ENCODE results near the gene CHADL. TPM values are rescaled to one million over a fixed set of nuclear protein-coding genes. Genes with fewer than 3 reads are reported as not detected.

CHADL gene
- total RNA-seq: 3.2 to 4.6 TPM (median 3.3 TPM) in 3 replicates

GRCh38 chr22:41240377-41241132 is at the start of gene CHADL:
CHADL (minus strand) TSS chr22:41240931; CDS start chr22:41240881, 50 bp downstream.
- Mint-ChIP-seq H3K4me1 (peaks cover 12% of the 10 kb centered on the region), H3K9me3 (no peaks in the 10 kb centered on the region), H3K27me3 (ENCODE audit: low read depth) (no peaks in the 10 kb centered on the region), H3K27ac (no peak within 1 kb of the TSS), H3K36me3 (no peaks in the 10 kb centered on the region), H3K4me3 (no peak within 1 kb of the TSS)
- no peak for DNase-seq (ENCODE audit: low spot score in 2 of 2, unreplicated experiment in 2 of 2)
- no peak for TF ChIP-seq CTCF (IDR thresholded peaks at IDR 0.05; ENCODE audit: unreplicated experiment)

DNA sequence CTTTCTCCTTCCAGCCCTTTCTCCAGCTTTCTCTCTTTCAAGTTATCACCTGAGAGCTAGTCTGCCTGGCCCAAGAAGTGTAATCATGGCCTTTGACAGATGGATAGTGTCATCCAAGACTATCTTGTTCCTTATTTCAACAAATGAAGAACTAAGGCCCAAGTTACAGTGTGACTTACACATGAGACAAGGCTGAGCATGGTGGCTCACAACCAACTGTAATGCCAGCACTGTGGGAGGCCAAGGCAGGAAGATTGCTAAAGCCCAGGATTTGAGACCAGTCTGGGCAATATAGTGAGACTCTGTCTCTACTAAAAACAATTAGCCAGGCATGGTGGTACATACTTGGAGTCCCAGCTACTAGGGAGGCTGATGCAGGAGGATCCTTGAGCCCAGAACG is 48.9 kb upstream of the CHADL start:
- no peaks in the 10 kb centered on the region for H3K36me3 Mint-ChIP-seq
- no peak overlapping the region for H3K4me3 Mint-ChIP-seq
- peaks cover 37% of the 10 kb centered on the region for H3K4me1 Mint-ChIP-seq
- H3K27ac Mint-ChIP-seq: peak overlapping the region; percentile 97
- no peaks in the 10 kb centered on the region for H3K27me3 Mint-ChIP-seq (ENCODE audit: low read depth)
- TF ChIP-seq CTCF (IDR thresholded peaks at IDR 0.05; ENCODE audit: unreplicated experiment): no peak
- no peak for DNase-seq (ENCODE audit: low spot score in 2 of 2, unreplicated experiment in 2 of 2)
- H3K9me3 Mint-ChIP-seq: no peaks in the 10 kb centered on the region

- peaks cover 3% of the 10 kb centered on the region for H3K36me3 Mint-ChIP-seq
- peaks cover 40% of the 10 kb centered on the region for H3K4me1 Mint-ChIP-seq
- no peaks in the 10 kb centered on the region for H3K9me3 Mint-ChIP-seq
- DNase-seq (ENCODE audit: low spot score in 2 of 2, unreplicated experiment in 2 of 2): no peak
- TF ChIP-seq CTCF (IDR thresholded peaks at IDR 0.05; ENCODE audit: unreplicated experiment): no peak
- no peaks in the 10 kb centered on the region for H3K27me3 Mint-ChIP-seq (ENCODE audit: low read depth)
- peak overlapping the region; percentile 85 for H3K27ac Mint-ChIP-seq
- H3K4me3 Mint-ChIP-seq: peak overlapping the region; percentile 55
Measured at GRCh38 chr22:41288245-41288946, 47.7 kb upstream of the CHADL start.

- Mint-ChIP-seq H3K27ac (peak overlapping the region; percentile 96), H3K27me3 (ENCODE audit: low read depth) (no peaks in the 10 kb centered on the region), H3K4me3 (peak overlapping the region; percentile 81), H3K4me1 (peaks cover 40% of the 10 kb centered on the region), H3K36me3 (peaks cover 7% of the 10 kb centered on the region), H3K9me3 (no peaks in the 10 kb centered on the region)
- peak in 1 of 2 experiments; percentile 42 for DNase-seq (ENCODE audit: low spot score in 2 of 2, unreplicated experiment in 2 of 2)
- TF ChIP-seq CTCF (IDR thresholded peaks at IDR 0.05; ENCODE audit: unreplicated experiment): no peak
Measured at GRCh38 chr22:41286639-41287091, 45.9 kb upstream of the CHADL start.

DNA sequence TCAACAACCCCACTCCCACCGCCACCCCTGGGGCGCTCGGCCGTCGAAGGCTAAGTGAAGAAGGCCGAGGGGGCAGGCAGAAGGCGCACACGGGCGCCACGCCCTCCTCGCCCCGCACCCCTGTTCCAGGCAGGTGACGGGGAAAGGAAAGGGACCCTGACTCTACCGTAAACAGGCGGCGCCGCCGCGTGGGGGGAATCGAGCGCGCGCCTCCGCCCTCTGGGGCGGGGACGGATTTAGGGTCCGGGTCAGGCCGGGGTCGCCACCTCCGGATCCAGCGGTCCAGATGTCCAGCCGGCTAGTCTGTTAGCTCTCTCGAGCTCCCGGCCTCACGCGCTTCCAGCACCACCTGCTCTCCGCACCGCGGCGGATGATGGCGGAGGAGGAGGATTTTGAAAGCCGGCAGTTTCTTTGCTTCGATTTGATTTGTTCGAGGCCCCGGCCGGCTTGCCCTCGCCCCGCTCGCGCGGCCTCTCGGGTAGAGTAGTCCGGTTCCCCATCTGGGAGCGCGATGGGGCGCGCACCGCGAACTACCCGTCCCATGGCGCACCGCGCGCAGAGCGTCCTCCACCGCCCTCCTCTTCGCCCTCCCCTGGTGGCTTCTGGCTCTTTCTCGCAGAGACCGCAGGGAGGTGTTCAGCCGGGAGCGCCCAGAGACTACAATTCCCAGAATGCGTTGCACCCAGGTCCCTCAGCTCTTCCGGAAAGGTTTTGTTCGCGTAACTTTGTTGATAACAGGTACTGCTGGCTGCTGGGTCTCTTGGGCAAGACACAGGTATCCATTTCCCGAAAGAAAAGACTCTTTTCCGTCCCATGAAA is 45.3 kb upstream of the CHADL start, which contains the start of gene RANGAP1:
RANGAP1 (minus strand) TSS at position 368 of the 819 bp plus-strand sequence. CDS start 5,143 bp downstream, outside the sequence.
- DNase-seq (ENCODE audit: low spot score in 2 of 2, unreplicated experiment in 2 of 2): peak; percentile 95
- no peak for TF ChIP-seq CTCF (IDR thresholded peaks at IDR 0.05; ENCODE audit: unreplicated experiment)
- H3K4me1 Mint-ChIP-seq: peaks cover 38% of the 10 kb centered on the region
- H3K27ac Mint-ChIP-seq: peak within 1 kb of the TSS; percentile 96
- peaks cover 9% of the 10 kb centered on the region for H3K36me3 Mint-ChIP-seq
- H3K9me3 Mint-ChIP-seq: no peaks in the 10 kb centered on the region
- peak within 1 kb of the TSS; percentile 81 for H3K4me3 Mint-ChIP-seq
- H3K27me3 Mint-ChIP-seq (ENCODE audit: low read depth): no peaks in the 10 kb centered on the region

All from mesothelial cell of epicardium (in vitro differentiated cells).